ENCODE measurements around the gene RESF1. TPM values are rescaled to one million over a fixed set of nuclear protein-coding genes. Genes with fewer than 3 reads are reported as not detected.

Gene RESF1
- total and polyA plus RNA-seq, 2 donors (not counting 1 experiment from before 2014, with no cell fraction given) = 12.6 to 12.7 TPM

GRCh38 chr12:31928246-31929026 lies 30.8 kb upstream of the RESF1 start:
- H2AFZ ChIP-seq (ENCODE audit: low read length) = no peak overlapping the region
- TF ChIP-seq, protein P1, sequence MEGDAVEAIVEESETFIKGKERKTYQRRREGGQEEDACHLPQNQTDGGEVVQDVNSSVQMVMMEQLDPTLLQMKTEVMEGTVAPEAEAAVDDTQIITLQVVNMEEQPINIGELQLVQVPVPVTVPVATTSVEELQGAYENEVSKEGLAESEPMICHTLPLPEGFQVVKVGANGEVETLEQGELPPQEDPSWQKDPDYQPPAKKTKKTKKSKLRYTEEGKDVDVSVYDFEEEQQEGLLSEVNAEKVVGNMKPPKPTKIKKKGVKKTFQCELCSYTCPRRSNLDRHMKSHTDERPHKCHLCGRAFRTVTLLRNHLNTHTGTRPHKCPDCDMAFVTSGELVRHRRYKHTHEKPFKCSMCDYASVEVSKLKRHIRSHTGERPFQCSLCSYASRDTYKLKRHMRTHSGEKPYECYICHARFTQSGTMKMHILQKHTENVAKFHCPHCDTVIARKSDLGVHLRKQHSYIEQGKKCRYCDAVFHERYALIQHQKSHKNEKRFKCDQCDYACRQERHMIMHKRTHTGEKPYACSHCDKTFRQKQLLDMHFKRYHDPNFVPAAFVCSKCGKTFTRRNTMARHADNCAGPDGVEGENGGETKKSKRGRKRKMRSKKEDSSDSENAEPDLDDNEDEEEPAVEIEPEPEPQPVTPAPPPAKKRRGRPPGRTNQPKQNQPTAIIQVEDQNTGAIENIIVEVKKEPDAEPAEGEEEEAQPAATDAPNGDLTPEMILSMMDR (conservative IDR thresholded peaks at IDR 0.05 in 1 of 2, IDR thresholded peaks at IDR 0.05 in 1 of 2; ENCODE audit: low read depth in 1 of 2, low read length in 2 of 2) = no peak
- no peak for TF ChIP-seq EZH2 (IDR thresholded peaks at IDR 0.05; ENCODE audit: low read length, missing control alignments)
- no peaks in the 10 kb centered on the region for H3K9me3 ChIP-seq (ENCODE audit: control insufficient read depth, insufficient read depth, low read depth, low read length)
- H3K79me2 ChIP-seq (ENCODE audit: control insufficient read depth, insufficient read depth, low read length) = no peaks in the 10 kb centered on the region
- no peak overlapping the region for H3K4me2 ChIP-seq (ENCODE audit: extremely low read depth, insufficient read depth, low read length)
- no peaks in the 10 kb centered on the region for H3K27me3 ChIP-seq (ENCODE audit: control insufficient read depth, insufficient read depth, low read length)
- no peaks in the 10 kb centered on the region for H3K36me3 ChIP-seq (ENCODE audit: control insufficient read depth, insufficient read depth, low read length)
- no peaks in the 10 kb centered on the region for H4K20me1 ChIP-seq (ENCODE audit: control insufficient read depth, extremely low read depth, insufficient read depth, low read length)
- no peak overlapping the region for H3K9ac ChIP-seq (ENCODE audit: insufficient read depth, low read length)
- H3K4me3 ChIP-seq (replicated peaks in 1 of 4; ENCODE audit: control extremely low read depth in 1 of 4, insufficient read depth in 1 of 4, low read depth in 3 of 4, low read length in 4 of 4) = no peak overlapping the region
- no peak overlapping the region for H3K27ac ChIP-seq (ENCODE audit: insufficient read depth, low read length)
- no peak for DNase-seq (ENCODE audit: low read depth in 2 of 2)
- H3K4me1 ChIP-seq (ENCODE audit: control insufficient read depth, extremely low read depth, insufficient read depth, low read length) = no peaks in the 10 kb centered on the region

GRCh38 chr12:31929027-31929526 lies 30.1 kb upstream of the RESF1 start:
- H2AFZ ChIP-seq (ENCODE audit: low read length) = no peak overlapping the region
- H3K27ac ChIP-seq (ENCODE audit: insufficient read depth, low read length) = no peak overlapping the region
- DNase-seq (ENCODE audit: low read depth in 2 of 2) = no peak
- H3K4me2 ChIP-seq (ENCODE audit: extremely low read depth, insufficient read depth, low read length) = no peak overlapping the region
- no peaks in the 10 kb centered on the region for H3K36me3 ChIP-seq (ENCODE audit: control insufficient read depth, insufficient read depth, low read length)
- TF ChIP-seq EZH2 (IDR thresholded peaks at IDR 0.05; ENCODE audit: low read length, missing control alignments) = no peak
- TF ChIP-seq, protein P1 (conservative IDR thresholded peaks at IDR 0.05 in 1 of 2, IDR thresholded peaks at IDR 0.05 in 1 of 2; ENCODE audit: low read depth in 1 of 2, low read length in 2 of 2) = no peak
- no peak overlapping the region for H3K4me3 ChIP-seq (replicated peaks in 1 of 4; ENCODE audit: control extremely low read depth in 1 of 4, insufficient read depth in 1 of 4, low read depth in 3 of 4, low read length in 4 of 4)
- no peaks in the 10 kb centered on the region for H3K79me2 ChIP-seq (ENCODE audit: control insufficient read depth, insufficient read depth, low read length)
- no peaks in the 10 kb centered on the region for H3K27me3 ChIP-seq (ENCODE audit: control insufficient read depth, insufficient read depth, low read length)
- no peak overlapping the region for H3K9ac ChIP-seq (ENCODE audit: insufficient read depth, low read length)
- H4K20me1 ChIP-seq (ENCODE audit: control insufficient read depth, extremely low read depth, insufficient read depth, low read length) = no peaks in the 10 kb centered on the region
- H3K9me3 ChIP-seq (ENCODE audit: control insufficient read depth, insufficient read depth, low read depth, low read length) = no peaks in the 10 kb centered on the region
- H3K4me1 ChIP-seq (ENCODE audit: control insufficient read depth, extremely low read depth, insufficient read depth, low read length) = no peaks in the 10 kb centered on the region

DNA sequence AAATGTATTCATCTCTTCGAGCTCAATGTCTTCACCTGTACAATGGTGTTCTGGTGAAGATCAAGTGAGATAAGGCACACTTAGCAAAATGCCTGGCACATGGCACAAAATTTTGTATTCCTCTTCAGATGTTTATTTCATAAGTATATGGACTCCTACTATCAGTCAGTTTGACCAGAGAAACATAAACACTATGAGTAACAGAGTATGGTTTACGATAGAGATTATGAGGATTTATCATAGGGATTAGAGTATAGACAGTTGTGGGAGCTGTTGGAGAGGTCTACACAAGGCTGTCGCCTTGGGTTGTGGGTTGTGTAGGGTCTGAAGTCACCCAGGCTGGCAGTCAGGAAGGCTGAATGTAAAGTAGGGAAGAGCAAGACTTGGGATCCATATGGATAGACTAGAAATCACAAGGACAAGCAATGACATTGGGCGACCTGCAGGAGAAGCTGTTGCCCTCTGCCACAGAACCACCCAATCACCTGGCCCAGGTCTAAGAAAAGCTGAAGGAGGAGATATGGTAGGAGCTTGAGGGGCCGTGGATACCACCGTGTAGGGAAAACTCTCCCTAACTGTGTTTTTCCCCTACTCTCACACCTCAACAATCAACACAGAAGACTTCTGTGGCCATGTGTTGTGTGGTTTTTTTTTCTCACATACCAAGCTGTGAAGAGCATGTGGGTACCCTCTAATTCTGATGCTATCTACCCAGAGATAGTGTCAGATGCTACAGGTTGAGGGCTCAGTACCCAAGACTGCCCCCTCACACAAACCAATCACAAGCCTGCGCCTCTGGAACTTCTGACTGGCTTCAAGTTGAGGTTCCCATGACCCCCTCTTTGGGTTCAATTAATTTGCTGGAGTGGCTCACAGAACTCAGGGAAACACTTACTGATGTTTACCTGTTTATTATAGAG lies 27.2 kb upstream of the RESF1 start:
- Histone ChIP-seq H3K4me2 (ENCODE audit: extremely low read depth, insufficient read depth, low read length) (no peak overlapping the region), H4K20me1 (ENCODE audit: control insufficient read depth, extremely low read depth, insufficient read depth, low read length) (no peaks in the 10 kb centered on the region), H3K36me3 (ENCODE audit: control insufficient read depth, insufficient read depth, low read length) (no peaks in the 10 kb centered on the region), H3K4me1 (ENCODE audit: control insufficient read depth, extremely low read depth, insufficient read depth, low read length) (no peaks in the 10 kb centered on the region), H3K9ac (ENCODE audit: insufficient read depth, low read length) (no peak overlapping the region), H3K4me3 (replicated peaks in 1 of 4; ENCODE audit: control extremely low read depth in 1 of 4, insufficient read depth in 1 of 4, low read depth in 3 of 4, low read length in 4 of 4) (no peak overlapping the region), H3K27ac (ENCODE audit: insufficient read depth, low read length) (no peak overlapping the region), H3K27me3 (ENCODE audit: control insufficient read depth, insufficient read depth, low read length) (no peaks in the 10 kb centered on the region), H2AFZ (ENCODE audit: low read length) (no peak overlapping the region), H3K79me2 (ENCODE audit: control insufficient read depth, insufficient read depth, low read length) (no peaks in the 10 kb centered on the region), H3K9me3 (ENCODE audit: control insufficient read depth, insufficient read depth, low read depth, low read length) (no peaks in the 10 kb centered on the region)
- no peak for DNase-seq (ENCODE audit: low read depth in 2 of 2)
- TF ChIP-seq, protein P1 (conservative IDR thresholded peaks at IDR 0.05 in 1 of 2, IDR thresholded peaks at IDR 0.05 in 1 of 2; ENCODE audit: low read depth in 1 of 2, low read length in 2 of 2) = no peak
- TF ChIP-seq EZH2 (IDR thresholded peaks at IDR 0.05; ENCODE audit: low read length, missing control alignments) = no peak

Data from fibroblast of lung (primary cell).